ENCODE data around the gene LCP2. TPM values are rescaled to one million over a fixed set of nuclear protein-coding genes. Genes with fewer than 3 reads are reported as not detected.

Gene LCP2
- total and polyA plus RNA-seq, 2 of the 4 experiments (the other 2 are of a cell fraction), result not detected

GRCh38 chr5:170278611-170279458 is 18.7 kb downstream of the LCP2 start:
- BruUV-seq (replicated peaks), result no TSS peak
- no peak for ATAC-seq (ENCODE audit: low read depth)
- H3K9ac ChIP-seq (ENCODE audit: low read depth, low read length), result no peak overlapping the region
- H4K8ac ChIP-seq (ENCODE audit: low read depth in 2 of 2, low read length in 2 of 2), result no peak overlapping the region
- no peak overlapping the region for H2BK20ac ChIP-seq (ENCODE audit: low read depth, low read length)
- no peaks in the 10 kb centered on the region for H3K79me1 ChIP-seq (ENCODE audit: low read depth in 1 of 2, low read length in 2 of 2)
- no peaks in the 10 kb centered on the region for H3K9me1 ChIP-seq (ENCODE audit: insufficient read depth, low read length)
- intact Hi-C loops (cut with micrococcal nuclease) (no loop called here), dilution Hi-C loops (cut with HindIII; ENCODE audit: low sequenced_read_pairs, unreplicated experiment) (no loop called here), in situ Hi-C loops (cut with MboI; ENCODE audit: low sequenced_read_pairs) (no loop called here)
- POLR2A ChIA-PET (ENCODE audit: unreplicated experiment), result interaction anchor here (0.6 kb wide), 1 partner anchor 372 kb away, joined by 3 read pairs; no protein-coding TSS in a partner anchor
- H2AFZ ChIP-seq (replicated peaks; ENCODE audit: low read length, poor library complexity), result no peak overlapping the region
- H3K14ac ChIP-seq (replicated peaks; ENCODE audit: low read depth, low read length), result no peak overlapping the region
- H4K20me1 ChIP-seq (ENCODE audit: insufficient read depth, low read length), result no peaks in the 10 kb centered on the region
- 58% methylated on average over 2 of the region's 9 CpGs; no CpG with 5 or more reads in 1 of the 2 experiments for WGBS, 2 experiments (ENCODE audit: extremely low coverage in 2 of 2, insufficient read length in 1 of 2)
- no peaks in the 10 kb centered on the region for H3K27me3 ChIP-seq (ENCODE audit: control insufficient read depth, insufficient read depth, low read length)
- no peak overlapping the region for H2BK15ac ChIP-seq (ENCODE audit: low read depth, low read length)
- CTCF ChIA-PET, result interaction anchor here (0.5 kb wide), 1 partner anchor 241 kb away, joined by 3 read pairs; no protein-coding TSS in a partner anchor
- H2BK5ac ChIP-seq (ENCODE audit: low read depth, low read length, poor library complexity, severe bottlenecking), result no peak overlapping the region
- H3K36me3 ChIP-seq (ENCODE audit: control insufficient read depth, insufficient read depth, low read length), result no peaks in the 10 kb centered on the region
- H2AK9ac ChIP-seq (replicated peaks; ENCODE audit: low read depth, low read length, poor library complexity), result no peak overlapping the region
- no peak overlapping the region for H2AK5ac ChIP-seq (ENCODE audit: low read depth, low read length)
- TF ChIP-seq MAFK (IDR thresholded peaks at IDR 0.05; ENCODE audit: low read depth, low read length) (no peak), MAZ (IDR thresholded peaks at IDR 0.05; ENCODE audit: borderline replicate concordance, low read depth, low read length) (no peak)
- TF ChIP-seq, protein P1, sequence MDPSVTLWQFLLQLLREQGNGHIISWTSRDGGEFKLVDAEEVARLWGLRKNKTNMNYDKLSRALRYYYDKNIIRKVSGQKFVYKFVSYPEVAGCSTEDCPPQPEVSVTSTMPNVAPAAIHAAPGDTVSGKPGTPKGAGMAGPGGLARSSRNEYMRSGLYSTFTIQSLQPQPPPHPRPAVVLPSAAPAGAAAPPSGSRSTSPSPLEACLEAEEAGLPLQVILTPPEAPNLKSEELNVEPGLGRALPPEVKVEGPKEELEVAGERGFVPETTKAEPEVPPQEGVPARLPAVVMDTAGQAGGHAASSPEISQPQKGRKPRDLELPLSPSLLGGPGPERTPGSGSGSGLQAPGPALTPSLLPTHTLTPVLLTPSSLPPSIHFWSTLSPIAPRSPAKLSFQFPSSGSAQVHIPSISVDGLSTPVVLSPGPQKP (IDR thresholded peaks at IDR 0.05; ENCODE audit: borderline replicate concordance, low read depth, low read length), result no peak
- H4K91ac ChIP-seq (ENCODE audit: insufficient read depth, low read depth, low read length), result no peak overlapping the region
- no peak overlapping the region for H3K56ac ChIP-seq (ENCODE audit: extremely low read depth, insufficient read depth, low read length)
- no peak overlapping the region for H3K4me3 ChIP-seq (ENCODE audit: insufficient read depth, low read depth, low read length)
- H3K18ac ChIP-seq (ENCODE audit: low read depth, low read length), result no peak overlapping the region
- H3K4ac ChIP-seq (ENCODE audit: low read depth, low read length), result no peak overlapping the region
- H2BK120ac ChIP-seq (ENCODE audit: low read depth, low read length), result no peak overlapping the region
- no peaks in the 10 kb centered on the region for H3K4me1 ChIP-seq (ENCODE audit: control insufficient read depth, insufficient read depth, low read length)
- no peaks in the 10 kb centered on the region for H3K9me3 ChIP-seq (ENCODE audit: control insufficient read depth, insufficient read depth, low read length)
- no peak for DNase-seq
- H3K4me2 ChIP-seq (ENCODE audit: low read depth, low read length), result no peak overlapping the region
- no peak overlapping the region for H4K5ac ChIP-seq (ENCODE audit: low read depth, low read length)
- H3K23ac ChIP-seq (ENCODE audit: low read depth, low read length), result no peak overlapping the region
- no peak overlapping the region for H3K27ac ChIP-seq (ENCODE audit: insufficient read depth, low read length)
